Raji (cell line): ENCODE measurements around the gene LMO1.

Experiments used
- POLR2A ChIP-seq: IDR thresholded peaks from 2 replicates; pipeline ENCODE4 v1.6.1; 2011; ENCODE audit warnings: low read depth, low read length, control low read depth; ENCODE audit not compliant: insufficient read depth

The LMO1 gene

DNA sequence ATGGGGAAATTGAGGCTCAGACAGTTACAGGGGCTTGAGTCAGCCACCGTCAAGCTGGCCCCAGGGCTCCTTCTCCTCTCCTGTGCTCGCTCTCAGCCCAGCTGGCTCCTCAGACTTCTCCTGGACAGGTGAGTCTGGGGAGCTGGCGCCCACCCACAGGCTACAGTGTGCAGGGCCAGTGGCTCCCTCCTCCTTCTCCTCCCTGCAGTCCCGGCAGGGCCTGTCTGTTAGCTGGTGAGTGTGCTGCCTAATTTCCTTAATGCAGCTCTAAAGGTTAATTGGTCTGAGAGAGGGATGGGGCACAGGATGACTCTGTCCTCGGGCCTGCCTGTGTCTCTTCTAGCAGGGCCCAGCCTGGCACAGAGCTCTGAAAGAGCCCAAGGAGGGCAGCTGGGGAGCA is 31.7 kb downstream of the LMO1 start:
- TF ChIP-seq POLR2A = no peak

DNA sequence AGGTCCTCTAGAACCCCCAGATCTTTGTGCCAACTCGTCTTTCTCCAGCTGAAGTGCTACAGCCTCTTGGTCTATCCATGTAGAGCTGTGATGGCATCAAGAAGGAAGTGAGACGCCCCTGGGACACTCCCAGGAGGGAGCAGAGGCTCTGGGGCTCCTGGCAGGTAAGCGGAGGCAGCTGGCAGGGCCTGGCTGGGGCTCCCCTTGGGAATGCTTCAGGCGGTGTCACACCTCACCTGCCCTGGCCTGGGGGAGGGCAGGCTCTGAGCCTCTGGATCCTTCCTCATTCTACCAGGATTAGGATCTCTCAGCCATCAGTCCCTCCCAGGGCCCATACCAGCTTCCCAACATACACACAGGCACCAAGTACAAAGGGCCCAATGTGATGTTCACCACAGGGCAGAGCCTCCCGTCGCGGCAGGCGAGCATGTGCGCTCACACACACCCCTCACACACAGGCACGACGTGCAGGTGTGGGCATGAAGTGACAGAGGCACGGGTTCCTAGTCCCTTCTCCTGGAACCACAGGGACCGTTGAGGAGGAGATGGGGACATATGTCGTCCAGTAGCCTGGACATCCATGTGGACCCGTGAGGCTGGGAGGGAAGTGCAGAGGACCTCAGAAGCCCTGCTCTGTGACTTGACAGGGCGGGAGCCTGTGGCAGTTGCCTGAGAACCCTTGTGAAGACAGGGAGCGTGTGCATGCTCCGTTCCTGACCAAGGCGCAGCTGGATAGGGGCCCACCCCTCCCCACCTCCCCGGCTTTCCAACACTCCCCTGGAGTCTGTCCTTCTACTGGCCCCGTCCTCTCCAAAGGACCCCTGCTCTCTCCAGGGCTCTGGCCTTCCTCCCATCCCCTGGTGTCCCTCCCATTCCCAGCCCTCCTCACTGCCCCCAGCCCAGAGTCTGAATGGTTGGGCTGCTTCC is 32.5 kb downstream of the LMO1 start:
- TF ChIP-seq POLR2A = no peak

DNA sequence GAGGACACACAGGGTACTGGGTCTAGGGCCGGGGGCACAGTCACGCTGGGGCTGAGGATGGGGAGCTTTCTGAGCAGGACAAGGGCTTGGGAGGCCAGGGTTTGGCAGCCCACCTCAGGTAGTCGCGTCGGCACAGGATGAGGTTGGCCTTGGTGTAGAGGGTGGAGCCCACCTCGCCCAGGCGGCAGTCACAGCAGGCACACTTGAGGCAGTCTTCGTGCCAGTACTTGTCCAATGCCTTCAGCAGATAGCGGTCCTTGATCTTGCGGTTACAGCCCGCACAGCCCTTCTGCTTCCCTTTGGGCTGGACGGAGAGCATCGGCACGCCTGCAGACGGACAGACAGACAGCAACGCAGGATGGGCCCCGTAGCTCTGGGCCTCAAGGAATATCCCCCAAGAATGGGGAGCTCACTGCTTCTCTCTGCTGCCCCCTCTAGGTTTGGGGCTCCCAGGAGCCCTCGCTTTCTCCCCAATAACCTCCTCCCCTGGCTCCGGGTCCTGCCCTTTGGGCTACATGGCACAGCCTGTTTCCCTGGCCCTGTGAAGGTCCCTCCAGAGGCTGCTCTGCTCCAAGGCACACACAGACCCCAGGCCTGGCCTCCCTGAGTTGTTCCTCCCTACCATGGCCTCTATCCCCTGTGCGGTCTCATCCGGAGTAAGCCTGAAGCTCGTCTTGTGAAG is 33.4 kb downstream of the LMO1 start:
- TF ChIP-seq POLR2A = no peak

DNA sequence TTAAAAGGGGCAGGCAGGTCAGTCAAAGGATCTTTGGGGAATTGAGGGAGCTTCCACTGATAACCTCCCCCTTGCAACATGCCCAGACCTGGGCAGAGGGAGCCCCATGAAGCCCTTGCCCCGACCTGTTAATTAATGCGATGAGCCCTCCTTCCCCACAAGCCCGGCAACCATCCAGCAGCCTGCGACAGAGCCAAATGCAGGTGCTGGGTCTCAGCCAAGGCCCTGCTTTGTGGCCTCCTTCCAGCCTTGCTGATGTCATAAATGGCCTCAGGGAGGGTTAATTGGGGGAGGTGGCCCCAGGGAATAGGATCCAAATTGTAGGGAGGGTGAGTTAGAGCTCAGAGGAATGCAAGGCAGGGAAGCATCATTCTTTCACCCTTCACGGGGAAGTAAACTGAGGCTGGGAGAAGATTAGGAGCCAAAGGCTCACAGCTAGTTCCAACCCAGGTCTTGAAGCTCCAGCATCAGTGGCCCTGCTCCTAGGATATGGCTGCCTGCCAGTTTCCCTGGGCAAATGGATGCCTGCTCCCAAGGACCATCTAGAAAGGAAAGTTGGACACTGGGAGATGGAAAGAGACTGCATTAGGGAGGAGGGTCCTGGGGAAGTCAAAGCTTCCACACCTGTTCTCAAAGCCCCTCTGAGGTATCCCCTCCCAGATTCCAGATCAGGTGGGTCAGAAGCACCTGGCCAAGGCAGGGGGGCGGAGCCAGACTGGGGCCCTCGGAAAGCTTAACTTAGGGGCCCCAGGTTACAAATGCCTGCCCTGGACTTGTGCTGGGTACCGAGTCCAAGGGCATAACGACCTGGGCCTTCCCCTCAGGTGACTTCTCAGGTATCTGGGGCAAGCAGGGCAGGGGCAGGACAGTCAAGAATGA is 34.1 kb downstream of the LMO1 start:
- TF ChIP-seq POLR2A = no peak

DNA sequence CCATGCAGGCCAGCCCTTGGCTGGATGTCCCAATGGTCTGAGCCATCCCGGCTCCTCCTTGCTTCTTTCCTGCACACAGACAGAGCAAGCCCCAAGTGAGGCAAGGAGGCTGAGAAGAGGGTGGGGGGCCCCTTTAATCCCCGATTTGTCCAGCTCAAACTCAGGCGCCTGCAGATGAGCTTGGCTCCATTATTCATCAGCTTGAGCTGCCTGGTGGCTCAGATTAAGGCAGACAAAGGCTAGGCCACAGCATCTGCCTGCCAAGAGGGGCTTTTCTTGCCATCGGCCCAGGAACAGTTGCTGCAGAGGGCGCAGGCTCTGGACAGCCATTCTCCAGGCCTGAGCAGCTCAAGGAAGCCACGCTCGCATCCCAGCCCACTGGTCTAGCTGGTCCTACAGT is 35.4 kb downstream of the LMO1 start:
- TF ChIP-seq POLR2A = no peak

DNA sequence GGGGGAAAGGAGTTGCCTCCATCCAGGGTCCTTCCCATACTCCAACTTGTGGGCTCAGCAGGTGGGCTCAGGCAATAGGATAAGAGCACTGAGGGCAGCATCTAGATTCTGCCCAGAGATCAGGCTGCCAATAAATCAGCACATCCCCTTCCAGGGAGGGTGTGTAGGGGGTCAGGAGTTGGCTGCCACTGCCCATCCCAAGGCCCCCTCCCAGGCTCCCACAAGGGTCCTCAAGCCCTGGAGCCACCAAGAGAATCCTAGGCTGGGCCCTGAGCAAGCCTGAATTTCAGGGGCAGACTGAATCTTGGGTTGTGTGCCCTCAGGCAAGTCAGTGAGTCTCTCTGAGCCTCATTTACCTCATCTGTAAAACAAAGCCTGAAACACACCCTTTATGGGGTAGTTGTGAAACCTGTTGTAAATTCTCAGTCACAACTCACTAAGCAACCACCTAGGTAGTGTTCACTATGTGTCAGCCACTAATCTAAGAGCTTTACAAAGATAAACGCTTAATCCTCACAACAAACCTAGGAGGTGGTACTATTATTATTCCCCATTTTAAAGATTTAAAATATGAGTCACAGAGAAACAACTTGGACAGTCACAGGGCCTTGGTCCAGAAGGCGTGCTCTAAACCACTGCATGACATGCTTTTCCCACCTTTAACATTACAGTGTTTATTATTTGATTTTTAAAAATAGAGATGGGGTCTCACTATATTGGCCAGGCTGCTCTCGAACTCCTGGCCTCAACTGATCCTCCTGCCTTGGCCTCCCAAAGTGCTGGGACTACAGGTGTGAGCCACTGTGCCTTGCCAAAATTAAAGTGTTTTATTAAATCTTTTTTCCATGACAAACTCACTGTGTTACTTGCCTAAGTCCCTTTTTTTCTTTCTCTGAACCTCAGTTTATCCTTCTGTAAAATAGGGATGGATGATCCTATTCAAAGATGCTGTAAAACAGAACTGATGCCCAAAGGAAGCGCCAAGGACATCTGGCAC is 36.2 kb downstream of the LMO1 start:
- TF ChIP-seq POLR2A = no peak

DNA sequence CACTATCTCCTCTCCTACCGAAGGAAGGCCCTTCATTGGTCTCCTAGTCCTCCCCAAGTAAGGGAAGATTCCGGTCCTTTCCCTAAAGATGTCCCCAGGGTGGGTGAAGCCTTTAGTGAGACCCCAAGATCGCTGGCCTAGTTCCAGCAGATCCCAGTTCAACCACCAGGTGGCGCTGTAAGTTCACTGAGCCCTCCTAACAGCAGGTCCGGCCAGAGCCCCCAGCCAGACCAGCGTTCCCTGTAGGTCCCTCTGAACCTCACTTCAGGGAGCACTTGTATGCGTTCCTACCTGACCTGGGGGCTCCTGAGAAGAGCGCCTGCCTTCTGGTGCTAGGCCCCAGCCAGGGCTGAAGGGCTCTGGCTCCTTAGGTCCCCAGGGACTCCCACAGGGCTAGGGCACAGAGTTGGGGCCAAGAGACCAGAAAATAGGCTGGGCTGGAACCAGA is 38.1 kb downstream of the LMO1 start:
- TF ChIP-seq POLR2A = no peak

DNA sequence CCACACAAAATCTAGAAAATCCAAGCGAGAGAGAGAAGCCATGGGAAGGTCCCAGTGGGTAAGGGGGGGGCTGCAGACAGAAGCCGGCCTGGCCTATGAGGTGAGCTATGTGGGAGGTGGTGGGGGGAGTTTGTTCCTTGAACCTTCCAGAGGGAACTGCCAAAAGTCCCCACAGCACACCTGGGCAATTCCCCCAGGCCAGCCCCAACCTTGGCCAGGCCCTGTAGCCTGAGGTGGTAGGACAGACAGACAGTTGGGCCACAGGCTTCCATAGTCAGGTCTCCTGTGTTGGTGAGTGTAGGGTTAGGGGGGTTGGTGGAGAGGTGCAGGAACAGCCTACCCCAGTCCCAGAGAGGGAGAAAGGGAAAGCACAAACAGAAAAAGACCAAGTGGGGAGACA is 39.0 kb downstream of the LMO1 start:
- no peak for TF ChIP-seq POLR2A

DNA sequence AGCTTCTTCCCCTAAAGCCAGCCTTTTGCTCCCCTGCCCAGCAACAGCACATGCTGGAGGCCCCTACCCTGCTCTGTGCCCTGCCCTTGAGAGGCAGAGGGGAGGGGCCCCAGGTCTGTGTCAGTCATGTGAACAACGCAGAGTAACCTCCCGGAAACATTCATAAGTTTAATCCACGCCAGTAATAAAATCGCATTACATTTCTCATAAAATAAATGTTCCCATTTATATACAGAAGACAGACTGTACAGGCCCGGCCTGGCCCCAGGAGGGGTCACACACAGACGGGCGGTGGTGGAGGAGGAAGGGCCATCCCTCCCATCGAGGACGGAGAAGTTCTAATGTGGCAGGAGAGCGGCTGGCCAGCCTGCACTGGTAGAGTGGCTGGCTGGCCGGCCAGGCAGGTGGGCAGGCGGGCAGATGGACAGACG is 39.5 kb downstream of the LMO1 start:
- TF ChIP-seq POLR2A = no peak

DNA sequence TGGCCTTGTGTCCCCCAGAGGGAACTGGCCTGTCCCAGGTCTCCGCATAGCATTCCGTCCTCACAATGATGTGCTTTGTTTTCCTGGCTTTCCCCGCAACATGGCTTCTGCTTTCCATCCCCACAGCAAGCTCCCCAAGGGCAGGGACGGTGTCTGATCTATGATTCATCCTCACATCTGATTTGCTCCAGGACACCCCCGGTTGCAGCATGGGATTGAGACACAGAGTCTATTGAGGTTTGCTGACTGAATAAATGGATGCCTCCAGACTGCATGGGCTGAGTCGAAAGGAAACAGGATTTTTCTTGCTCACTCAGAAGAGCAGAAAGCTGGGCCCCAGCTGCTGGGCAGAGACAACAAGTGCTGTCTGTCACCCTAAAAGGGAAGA is 40.2 kb downstream of the LMO1 start:
- no peak for TF ChIP-seq POLR2A

DNA sequence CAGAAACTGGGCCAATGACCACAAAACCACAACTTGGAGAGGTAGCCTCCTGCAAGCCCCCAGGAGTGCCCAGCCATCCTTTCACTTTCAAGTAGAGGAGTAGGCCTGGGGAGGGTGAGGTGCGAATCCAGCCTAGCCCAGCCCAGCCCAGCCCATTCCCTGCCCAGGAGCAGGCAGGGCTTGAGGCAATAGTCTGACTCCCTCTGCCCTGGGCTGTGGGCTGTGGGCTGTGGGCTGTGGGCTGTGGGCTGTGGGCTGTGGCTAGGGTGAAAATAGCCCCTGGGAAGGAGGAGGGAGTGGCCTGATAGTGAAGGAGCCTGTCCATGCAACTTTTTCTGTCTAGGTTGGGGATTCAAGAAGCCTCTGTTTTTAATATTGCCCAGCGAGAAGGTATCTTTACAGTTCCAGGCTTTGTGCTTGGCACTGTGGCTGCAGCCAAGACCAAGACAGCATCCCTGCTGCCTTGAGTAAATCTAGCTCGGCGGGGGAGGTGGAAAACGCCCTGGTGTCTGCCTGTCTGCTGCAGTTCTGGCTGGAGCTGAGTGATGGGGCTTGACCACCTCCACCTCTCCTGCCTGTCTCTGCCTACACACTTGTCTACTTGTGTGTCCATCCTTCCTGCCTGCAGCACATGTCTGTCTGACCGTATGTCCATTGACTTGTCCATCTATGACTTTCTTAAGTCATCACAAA is 40.7 kb downstream of the LMO1 start:
- no peak for TF ChIP-seq POLR2A

DNA sequence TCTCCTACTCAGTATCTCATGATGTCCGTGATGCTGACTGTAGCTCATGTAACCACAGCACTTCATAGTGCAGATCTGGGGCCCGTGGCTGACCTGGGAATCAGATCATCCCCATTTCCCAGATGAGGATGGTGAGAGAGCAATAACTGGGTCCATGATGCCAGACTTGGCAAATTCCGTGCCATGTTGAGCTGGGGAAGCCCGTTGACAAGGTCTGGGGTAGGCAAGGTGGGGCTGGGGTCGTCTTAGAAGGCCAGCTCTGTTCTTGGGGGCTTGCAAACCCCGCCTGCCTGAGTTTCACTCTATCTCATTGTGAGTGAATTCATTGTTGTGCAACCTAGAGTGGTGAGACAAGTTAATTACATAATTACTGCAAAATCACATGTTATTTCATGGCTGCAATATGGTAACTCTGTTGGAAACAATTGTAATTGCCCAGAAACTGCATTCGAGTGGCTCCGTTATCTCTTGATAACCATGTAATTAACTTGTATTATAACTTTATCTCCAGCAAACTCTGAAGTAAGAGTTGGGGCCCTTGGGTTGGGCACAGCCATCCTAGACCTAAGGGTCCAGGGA is 41.7 kb downstream of the LMO1 start:
- TF ChIP-seq POLR2A = no peak

DNA sequence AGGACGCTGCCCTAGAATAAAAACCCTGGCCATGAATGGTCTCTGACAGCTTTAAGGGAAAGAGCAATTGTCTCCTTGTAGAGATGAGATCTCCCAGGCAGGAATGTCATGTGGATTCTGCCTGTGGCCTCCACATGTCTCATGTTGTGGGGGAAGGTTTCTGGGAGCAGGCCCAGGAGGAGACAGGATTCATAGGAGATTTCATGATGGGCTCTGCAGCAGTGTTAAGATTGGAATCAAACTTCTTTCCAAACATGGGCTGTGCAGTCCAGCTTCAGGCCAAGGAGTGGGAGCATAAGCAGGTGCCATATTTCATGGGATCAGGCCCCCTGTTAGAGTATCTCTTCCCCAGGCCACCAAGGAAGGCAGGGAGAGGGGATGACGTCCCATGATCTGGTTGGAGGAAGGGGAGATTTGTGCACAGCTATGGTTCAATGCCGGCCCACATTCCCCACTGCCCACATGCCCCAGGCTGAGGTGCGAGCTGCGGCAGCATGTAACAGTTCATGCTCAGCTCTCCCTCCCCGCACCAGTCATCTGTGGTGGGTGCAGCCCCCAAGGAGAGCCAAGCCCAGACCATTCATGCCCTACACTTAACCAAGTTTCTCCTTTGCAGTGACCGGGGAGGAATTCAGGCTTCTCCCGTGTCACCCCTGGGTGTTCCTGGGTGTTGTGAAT is 42.5 kb downstream of the LMO1 start:
- TF ChIP-seq POLR2A = no peak
